Psoas muscle (tissue), 8 donors: ENCODE measurements around the gene UQCRH. TPM values are rescaled to one million over a fixed set of nuclear protein-coding genes. Genes with fewer than 3 reads are reported as not detected.

Experiments used
- ATAC-seq, 4 donors: fragments of 200-7000 bp; cut with Tn5 transposase; one replicate each; pipeline ENCODE4 v1.9.1; 2020; ENCODE audit warnings: moderate library complexity in 3 of 4, mild to moderate bottlenecking in 2 of 4
- DNase-seq, 2 donors: peaks; one replicate each; pipeline ENCODE4 v3.0.0-alpha.2; 2020
- H3K27ac ChIP-seq: fragments of 200-600 bp; one replicate; pipeline ENCODE4 v1.8.0; 2022
- H3K27me3 ChIP-seq, 3 donors: fragments of 200-600 bp in 1 of 3; one replicate each; pipeline versions ENCODE4 v1.6.1 to v1.8.0; 2013 to 2022; ENCODE audit warnings: low read length in 2 of 3, mild to moderate bottlenecking in 2 of 3, moderate library complexity in 1 of 3; ENCODE audit not compliant: insufficient read depth in 3 of 3
- H3K36me3 ChIP-seq, 2 donors: fragments of 200-600 bp in 1 of 2; one replicate each; pipeline versions ENCODE4 v1.6.1 to v1.8.0; 2013 to 2022; ENCODE audit warnings: low read depth in 1 of 2, mild to moderate bottlenecking in 1 of 2, moderate library complexity in 1 of 2; ENCODE audit not compliant: insufficient read depth in 1 of 2
- H3K4me1 ChIP-seq: fragments of 200-600 bp; one replicate; pipeline ENCODE4 v1.8.0; 2022
- H3K4me3 ChIP-seq: fragments of 200-600 bp; one replicate; pipeline ENCODE4 v1.8.0; 2022; ENCODE audit warnings: mild to moderate bottlenecking
- H3K9me3 ChIP-seq: fragments of 200-600 bp; one replicate; pipeline ENCODE4 v1.8.0; 2022
- CTCF ChIP-seq: fragments of 200-600 bp; IDR thresholded peaks from one replicate; pipeline ENCODE4 v1.8.0; 2022; ENCODE audit warnings: antibody characterized with exemption
- WGBS, 3 donors: extraction: QIAGEN DNeasy Blood & Tissue Kit; methylation state at CpG; one replicate each; pipeline versions ENCODE4 v1.1.6 to v1.1.7; 2013; 5-methylcytosine and 5-hydroxymethylcytosine counted together
- intact Hi-C, 2 donors: fragments of 100-400 bp; cut with DNase I; formaldehyde crosslinking; loops; one replicate each; pipeline versions ENCODE4 v1.11.0 to v1.14.2; 2022
- polyA plus RNA-seq, 3 donors: library from polyadenylated mRNA; stranded (reverse); fragments of 200-250 nt; gene quantifications; one replicate each; pipeline ENCODE4 v1.2.3, GENCODE V29; 2013
- total RNA-seq, 4 donors: library from RNA; stranded (reverse); fragmentation: NEBNext Ultra II Directional in 2 of 4; extraction: Animal tissue kit (Norgen Biotek cat#: 25700) in 2 of 4; gene quantifications; one replicate each; pipeline versions ENCODE4 v1.2.1 to v1.2.4, GENCODE V29; 2021 to 2023
- donor health status: healthy with polysubstance abuse.
- donor health status: DM: no; HTN: no; CAD: no; lungs with moderate emphysema.
- donor health status: Bipolar disorder and iron deficiency.
- donor health status: healthy.
- donor health status: DM: yes; HTN: yes; CAD: no.
- donor health status: DM: no; HTN: no; CAD: no.
- donor health status: DM: no; HTN: no; CAD: no.
- donor health status: DM: yes; HTN: yes; CAD: no.

UQCRH gene
- total and polyA plus RNA-seq, 7 donors, result 267 to 1,297 (median 440) TPM

GRCh38 chr1:46277658-46278373 is 25.7 kb upstream of the UQCRH start:
- ATAC-seq (no peak), DNase-seq (no peak)
- H3K27me3 ChIP-seq, result no peaks in the 10 kb centered on the region
- no peaks in the 10 kb centered on the region for H3K9me3 ChIP-seq
- H3K27ac ChIP-seq, result no peak overlapping the region
- peaks cover 9% of the 10 kb centered on the region for H3K4me1 ChIP-seq
- no peak overlapping the region for H3K4me3 ChIP-seq
- WGBS, 3 donors, result 85 to 88% (median 87%) methylated on average over 14 of the region's 14 CpGs
- intact Hi-C loops, result no loop called here
- H3K36me3 ChIP-seq, result peaks cover 5 to 58% of the 10 kb centered on the region in 2 donors
- TF ChIP-seq CTCF, result no peak

- WGBS, 3 donors, result 61 to 83% (median 79%) methylated on average over 12 of the region's 12 CpGs
- intact Hi-C loops, result no loop called here
- peaks cover 5 to 63% of the 10 kb centered on the region in 2 donors for H3K36me3 ChIP-seq
- peak; percentile 52 to 61 for DNase-seq
- TF ChIP-seq CTCF, result no peak
- H3K27me3 ChIP-seq, result no peaks in the 10 kb centered on the region
- H3K4me1 ChIP-seq, result peaks cover 19% of the 10 kb centered on the region
- H3K4me3 ChIP-seq, result no peak overlapping the region
- H3K9me3 ChIP-seq, result no peaks in the 10 kb centered on the region
- ATAC-seq, result peak in 2 of 4 donors; percentile 54 to 57
- no peak overlapping the region for H3K27ac ChIP-seq
Measured at GRCh38 chr1:46278807-46279206, 24.7 kb upstream of the UQCRH start.

- no peak overlapping the region for H3K4me3 ChIP-seq
- DNase-seq, result no peak
- no peak for TF ChIP-seq CTCF
- intact Hi-C loops, result no loop called here
- H3K4me1 ChIP-seq, result peaks cover 31% of the 10 kb centered on the region
- no peaks in the 10 kb centered on the region for H3K27me3 ChIP-seq
- no peaks in the 10 kb centered on the region for H3K9me3 ChIP-seq
- H3K27ac ChIP-seq, result no peak overlapping the region
- peaks cover 11 to 75% of the 10 kb centered on the region in 2 donors for H3K36me3 ChIP-seq
- WGBS, 3 donors, result 82 to 90% (median 82%) methylated on average over 3 of the region's 3 CpGs
- no peak for ATAC-seq
Measured at GRCh38 chr1:46280092-46280491, 23.4 kb upstream of the UQCRH start.

- Histone ChIP-seq H3K36me3 (peaks cover 11 to 85% of the 10 kb centered on the region in 2 donors), H3K27me3 (no peaks in the 10 kb centered on the region), H3K4me3 (no peak overlapping the region), H3K4me1 (peaks cover 40% of the 10 kb centered on the region), H3K9me3 (no peaks in the 10 kb centered on the region), H3K27ac (no peak overlapping the region)
- intact Hi-C loops, result no loop called here
- DNase-seq (no peak), ATAC-seq (no peak)
- TF ChIP-seq CTCF, result no peak
- WGBS, 3 donors, result 91 to 97% (median 92%) methylated on average over 14 of the region's 14 CpGs
Measured at GRCh38 chr1:46281021-46281420, 22.5 kb upstream of the UQCRH start.

- peaks cover 14 to 80% of the 10 kb centered on the region in 2 donors for H3K36me3 ChIP-seq
- no peak for ATAC-seq
- intact Hi-C loops, result no loop called here
Measured at GRCh38 chr1:46284058-46284457, 19.4 kb upstream of the UQCRH start.

More at GRCh38 chr1:46284058-46284457, 19.4 kb upstream of the UQCRH start:
- no peaks in the 10 kb centered on the region for H3K27me3 ChIP-seq
- DNase-seq, result no peak
- 87 to 97% (median 94%) methylated on average over 1 of the region's 1 CpG for WGBS, 3 donors
- peak overlapping the region; percentile 89 for H3K27ac ChIP-seq
- H3K9me3 ChIP-seq, result no peaks in the 10 kb centered on the region
- no peak overlapping the region for H3K4me3 ChIP-seq
- H3K4me1 ChIP-seq, result peaks cover 53% of the 10 kb centered on the region
- no peak for TF ChIP-seq CTCF
